ENCODE measurements around the gene THOC5.
A peak's percentile ranks its signal among the peaks of the same experiment; 100 is the strongest.

THOC5 gene

GRCh38 chr22:29475550-29475949 is 78.0 kb downstream of the THOC5 start:
- Histone ChIP-seq H3K27me3 (ENCODE audit: control insufficient read depth, low read length) (peaks cover 58% of the 10 kb centered on the region), H3K79me2 (ENCODE audit: control insufficient read depth, low read length) (no peaks in the 10 kb centered on the region), H4K20me1 (ENCODE audit: control insufficient read depth, insufficient read depth, low read depth, low read length) (peaks cover 3% of the 10 kb centered on the region), H3K9me2 (replicated peaks; ENCODE audit: control insufficient read depth, low read length) (no peaks in the 10 kb centered on the region), H3K27ac (ENCODE audit: low read depth, low read length) (no peak overlapping the region), H3K4me3 (ENCODE audit: low read length) (peak overlapping the region; percentile 19), H3K4me1 (ENCODE audit: control insufficient read depth, low read length) (peaks cover 19% of the 10 kb centered on the region), H3K36me3 (ENCODE audit: control insufficient read depth, low read length) (no peaks in the 10 kb centered on the region), H3K4me2 (ENCODE audit: low read length) (peak overlapping the region; percentile 51), H3K9me3 (ENCODE audit: control insufficient read depth, insufficient read depth, low read length) (no peaks in the 10 kb centered on the region), H3F3A (ENCODE audit: control insufficient read depth, insufficient read depth) (no peaks in the 10 kb centered on the region)
- no peak for TF ChIP-seq EZH2phosphoT487 (IDR thresholded peaks at IDR 0.05; ENCODE audit: borderline replicate concordance, low read length)
- TF ChIP-seq, protein P1, sequence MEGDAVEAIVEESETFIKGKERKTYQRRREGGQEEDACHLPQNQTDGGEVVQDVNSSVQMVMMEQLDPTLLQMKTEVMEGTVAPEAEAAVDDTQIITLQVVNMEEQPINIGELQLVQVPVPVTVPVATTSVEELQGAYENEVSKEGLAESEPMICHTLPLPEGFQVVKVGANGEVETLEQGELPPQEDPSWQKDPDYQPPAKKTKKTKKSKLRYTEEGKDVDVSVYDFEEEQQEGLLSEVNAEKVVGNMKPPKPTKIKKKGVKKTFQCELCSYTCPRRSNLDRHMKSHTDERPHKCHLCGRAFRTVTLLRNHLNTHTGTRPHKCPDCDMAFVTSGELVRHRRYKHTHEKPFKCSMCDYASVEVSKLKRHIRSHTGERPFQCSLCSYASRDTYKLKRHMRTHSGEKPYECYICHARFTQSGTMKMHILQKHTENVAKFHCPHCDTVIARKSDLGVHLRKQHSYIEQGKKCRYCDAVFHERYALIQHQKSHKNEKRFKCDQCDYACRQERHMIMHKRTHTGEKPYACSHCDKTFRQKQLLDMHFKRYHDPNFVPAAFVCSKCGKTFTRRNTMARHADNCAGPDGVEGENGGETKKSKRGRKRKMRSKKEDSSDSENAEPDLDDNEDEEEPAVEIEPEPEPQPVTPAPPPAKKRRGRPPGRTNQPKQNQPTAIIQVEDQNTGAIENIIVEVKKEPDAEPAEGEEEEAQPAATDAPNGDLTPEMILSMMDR (IDR thresholded peaks at IDR 0.05; ENCODE audit: low read depth, low read length, poor library complexity, severe bottlenecking): no peak

- Histone ChIP-seq H3K27me3 (ENCODE audit: control insufficient read depth, low read length) (peaks cover 72% of the 10 kb centered on the region), H3K4me2 (ENCODE audit: low read length) (no peak overlapping the region), H3F3A (ENCODE audit: control insufficient read depth, insufficient read depth) (no peaks in the 10 kb centered on the region), H3K36me3 (ENCODE audit: control insufficient read depth, low read length) (no peaks in the 10 kb centered on the region), H3K27ac (ENCODE audit: low read depth, low read length) (no peak overlapping the region), H3K4me1 (ENCODE audit: control insufficient read depth, low read length) (peaks cover 24% of the 10 kb centered on the region), H4K20me1 (ENCODE audit: control insufficient read depth, insufficient read depth, low read depth, low read length) (peaks cover 8% of the 10 kb centered on the region), H3K9me2 (replicated peaks; ENCODE audit: control insufficient read depth, low read length) (no peaks in the 10 kb centered on the region), H3K4me3 (ENCODE audit: low read length) (no peak overlapping the region), H3K79me2 (ENCODE audit: control insufficient read depth, low read length) (no peaks in the 10 kb centered on the region), H3K9me3 (ENCODE audit: control insufficient read depth, insufficient read depth, low read length) (no peaks in the 10 kb centered on the region)
- TF ChIP-seq, protein P1 (IDR thresholded peaks at IDR 0.05; ENCODE audit: low read depth, low read length, poor library complexity, severe bottlenecking): no peak
- TF ChIP-seq EZH2phosphoT487 (IDR thresholded peaks at IDR 0.05; ENCODE audit: borderline replicate concordance, low read length): no peak
These were observed 80.6 kb downstream of the THOC5 start for GRCh38 chr22:29473001-29473400.

DNA sequence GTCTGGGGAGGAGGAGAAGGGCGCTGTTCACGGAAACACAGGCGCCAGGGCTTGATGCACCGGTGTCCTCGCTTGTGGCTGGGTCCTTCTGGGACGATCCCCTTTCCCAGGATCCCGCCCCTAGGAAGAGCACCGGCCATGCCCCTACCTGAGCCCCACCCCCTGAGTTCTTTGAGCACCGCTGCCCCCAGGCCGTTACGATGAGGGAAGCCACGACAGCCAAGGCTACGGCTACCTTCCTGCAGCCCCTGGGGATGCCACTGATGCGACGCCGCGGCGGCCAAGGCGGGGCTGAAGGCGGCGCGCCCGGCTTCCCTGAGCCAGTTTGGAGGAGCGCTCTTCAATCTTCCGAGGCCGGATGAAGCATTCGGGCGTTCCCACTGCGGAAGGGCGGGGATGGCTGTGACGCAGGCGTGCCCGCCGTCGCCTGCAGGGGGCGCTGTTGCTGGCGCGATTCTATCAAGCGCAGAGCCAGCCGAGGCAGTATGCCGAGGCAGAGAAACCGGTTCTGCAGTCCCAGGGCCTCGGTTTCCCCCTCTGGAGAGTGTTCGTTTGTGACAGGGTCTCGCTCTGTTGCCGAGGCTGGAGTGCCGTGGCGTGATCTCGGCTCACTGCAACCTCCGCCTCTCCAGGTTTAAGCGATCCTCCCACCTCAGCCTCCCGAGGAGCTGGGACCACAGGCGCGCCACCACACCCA is 83.2 kb downstream of the THOC5 start:
- Histone ChIP-seq H3K4me2 (ENCODE audit: low read length) (peak overlapping the region; percentile 61), H3K79me2 (ENCODE audit: control insufficient read depth, low read length) (no peaks in the 10 kb centered on the region), H4K20me1 (ENCODE audit: control insufficient read depth, insufficient read depth, low read depth, low read length) (peaks cover 4% of the 10 kb centered on the region; the same call in 1 of the 2 replicates), H3K9me3 (ENCODE audit: control insufficient read depth, insufficient read depth, low read length) (no peaks in the 10 kb centered on the region), H3K27ac (ENCODE audit: low read depth, low read length) (no peak overlapping the region), H3F3A (ENCODE audit: control insufficient read depth, insufficient read depth) (no peaks in the 10 kb centered on the region), H3K9me2 (replicated peaks; ENCODE audit: control insufficient read depth, low read length) (no peaks in the 10 kb centered on the region), H3K36me3 (ENCODE audit: control insufficient read depth, low read length) (no peaks in the 10 kb centered on the region), H3K27me3 (ENCODE audit: control insufficient read depth, low read length) (peaks cover 52% of the 10 kb centered on the region), H3K4me3 (ENCODE audit: low read length) (peak overlapping the region; percentile 47), H3K4me1 (ENCODE audit: control insufficient read depth, low read length) (peaks cover 7% of the 10 kb centered on the region)
- TF ChIP-seq EZH2phosphoT487 (IDR thresholded peaks at IDR 0.05; ENCODE audit: borderline replicate concordance, low read length): no peak
- TF ChIP-seq, protein P1 (IDR thresholded peaks at IDR 0.05; ENCODE audit: low read depth, low read length, poor library complexity, severe bottlenecking): peak; percentile 91
